Right cardiac atrium (tissue), 5 donors: ENCODE measurements around the gene FAM181B. TPM values are rescaled to one million over a fixed set of nuclear protein-coding genes. Genes with fewer than 3 reads are reported as not detected.

Experiments used
- ATAC-seq, 2 donors: fragments of 200-7000 bp; cut with Tn5 transposase; one replicate each; pipeline versions ENCODE4 v1.8.0 to v1.9.1; 2020; ENCODE audit warnings: moderate library complexity in 2 of 2, mild to moderate bottlenecking in 1 of 2
- DNase-seq, 3 donors: peaks; one replicate each; pipeline ENCODE4 v3.0.0-alpha.2; 2020
- H3K27ac ChIP-seq: one replicate; pipeline ENCODE4 v1.5.1; 2013; ENCODE audit warnings: mild to moderate bottlenecking, low read length, control low read depth, moderate library complexity
- H3K27me3 ChIP-seq: one replicate; pipeline ENCODE4 v1.6.1; 2013; ENCODE audit not compliant: control insufficient read depth, insufficient read depth
- H3K4me1 ChIP-seq: one replicate; pipeline ENCODE4 v1.6.1; 2013; ENCODE audit warnings: low read length; ENCODE audit not compliant: control insufficient read depth, insufficient read depth
- H3K4me3 ChIP-seq: one replicate; pipeline ENCODE4 v1.5.1; 2013; ENCODE audit warnings: low read length, control low read depth
- H3K9me3 ChIP-seq: one replicate; pipeline ENCODE4 v1.6.1; 2013; ENCODE audit warnings: low read length; ENCODE audit not compliant: control insufficient read depth
- whole genome bisulfite sequencing: extraction: QIAGEN DNeasy Blood & Tissue Kit; methylation state at CpG from one replicate; pipeline ENCODE4 v1.1.7; 2013; 5-methylcytosine and 5-hydroxymethylcytosine counted together
- intact Hi-C, 4 donors: fragments of 100-400 bp; cut with DNase I; formaldehyde crosslinking; loops; one replicate each; pipeline versions ENCODE4 v1.11.0 to v1.14.0; 2022 to 2023
- polyA plus RNA-seq: library from polyadenylated mRNA; stranded (reverse); fragments of 200-250 nt; gene quantifications from one replicate; pipeline ENCODE4 v1.2.3, GENCODE V29; 2013
- total RNA-seq, 4 donors: library from RNA; stranded (reverse); fragmentation: NEBNext Ultra II Directional; extraction: Animal tissue kit (Norgen Biotek cat#: 25700); gene quantifications; one replicate each; pipeline ENCODE4 v1.2.1, GENCODE V29; 2021
- donor health status: healthy with polysubstance abuse.
- donor health status: DM: no; HTN: yes; CAD: no.
- donor health status: DM: no; HTN: no; CAD: no.
- donor health status: DM: no; HTN: yes; CAD: no; lungs with severe emphysema.
- donor health status: DM: yes; HTN: yes; CAD: no.

Gene FAM181B
- total and polyA plus RNA-seq, 5 donors: 2.4 to 8.4 (median 4.2) TPM

DNA sequence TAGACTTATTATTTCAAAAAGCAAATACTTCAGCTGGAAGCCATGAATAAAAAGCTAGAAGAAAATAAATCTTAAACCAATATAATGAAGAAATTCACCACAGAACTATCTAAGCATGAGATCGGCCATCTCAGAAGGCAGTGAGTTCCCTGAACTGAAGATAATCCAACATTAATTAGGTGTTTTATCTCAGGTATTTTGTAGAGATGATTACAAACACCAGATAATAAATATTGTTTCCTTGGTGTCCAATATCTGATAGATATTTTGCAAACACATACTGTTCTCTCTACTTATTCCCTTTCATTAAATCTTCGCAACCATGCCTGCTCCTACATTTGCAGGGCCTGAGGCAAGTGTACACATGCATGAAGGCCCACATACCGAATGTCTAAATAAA lies 26.0 kb upstream of the FAM181B start:
- Histone ChIP-seq H3K27me3 (no peaks in the 10 kb centered on the region), H3K27ac (no peak overlapping the region), H3K9me3 (no peaks in the 10 kb centered on the region), H3K4me1 (no peaks in the 10 kb centered on the region), H3K4me3 (no peak overlapping the region)
- ATAC-seq (no peak), DNase-seq (no peak)
- 89% methylated on average over 3 of the region's 3 CpGs for WGBS
- intact Hi-C loops: no loop called here

DNA sequence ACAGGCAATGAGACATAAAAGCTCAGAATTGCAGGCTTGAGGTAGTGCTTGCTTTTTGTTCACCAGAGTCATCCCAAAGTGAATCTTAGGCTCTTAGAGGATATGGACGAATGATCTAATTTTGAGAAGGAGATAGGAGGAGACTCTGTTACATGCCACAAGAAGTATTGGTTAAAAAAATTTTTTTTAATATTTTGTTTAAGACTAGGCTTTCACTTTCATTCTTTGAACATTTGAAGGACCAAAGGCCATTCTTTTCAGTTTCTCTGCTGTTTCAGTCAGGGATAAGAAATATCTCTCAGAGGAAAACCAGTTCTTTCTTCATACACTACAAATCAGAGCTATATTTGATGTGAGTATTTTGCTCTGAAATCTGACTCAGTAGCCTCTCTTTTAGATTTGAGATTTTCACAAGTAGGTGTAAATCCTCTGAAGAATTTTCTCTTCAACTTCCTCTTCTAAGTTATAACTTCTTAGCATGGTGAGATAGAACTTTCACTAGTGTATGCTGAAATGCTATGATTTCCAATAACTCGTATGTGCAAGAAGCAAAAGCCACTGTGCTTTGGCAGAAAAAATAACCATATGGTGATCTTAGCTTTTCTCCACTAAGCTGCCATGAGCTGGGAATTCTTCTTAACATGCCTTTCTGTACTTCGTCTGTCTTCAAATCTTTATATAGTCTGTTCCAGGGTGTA lies 24.1 kb upstream of the FAM181B start:
- H3K4me1 ChIP-seq: no peaks in the 10 kb centered on the region
- no peak for DNase-seq
- ATAC-seq: no peak
- no peak overlapping the region for H3K27ac ChIP-seq
- 52% methylated on average over 3 of the region's 3 CpGs for WGBS
- H3K4me3 ChIP-seq: no peak overlapping the region
- intact Hi-C loops: no loop called here
- H3K9me3 ChIP-seq: no peaks in the 10 kb centered on the region
- H3K27me3 ChIP-seq: no peaks in the 10 kb centered on the region

GRCh38 chr11:82756765-82757639 lies 23.3 kb upstream of the FAM181B start:
- 58% methylated on average over 8 of the region's 8 CpGs for WGBS
- intact Hi-C loops: no loop called here
- ATAC-seq (no peak), DNase-seq (no peak)
- no peaks in the 10 kb centered on the region for H3K27me3 ChIP-seq
- H3K4me1 ChIP-seq: no peaks in the 10 kb centered on the region
- no peak overlapping the region for H3K4me3 ChIP-seq
- no peaks in the 10 kb centered on the region for H3K9me3 ChIP-seq
- H3K27ac ChIP-seq: no peak overlapping the region

DNA sequence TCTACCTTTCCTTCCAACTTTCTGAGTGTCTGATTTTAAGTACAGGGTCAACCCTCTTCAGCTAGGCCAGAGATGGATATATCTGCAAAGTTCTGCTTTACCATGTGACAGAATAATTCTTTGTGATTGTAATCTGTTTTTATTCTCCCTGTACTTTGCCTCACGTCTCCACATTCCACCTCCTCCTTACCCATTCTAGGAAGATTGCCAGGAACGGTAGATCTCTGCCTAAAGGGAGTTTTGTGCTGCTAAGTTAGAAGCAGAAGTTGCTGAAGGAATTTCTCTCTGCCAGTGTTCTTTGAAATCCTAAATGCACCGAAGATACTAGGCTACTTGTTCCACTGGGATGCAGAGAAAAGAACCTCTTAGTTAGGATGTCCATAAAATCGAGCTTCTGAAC lies 20.7 kb upstream of the FAM181B start:
- WGBS: 39% methylated on average over 4 of the region's 4 CpGs
- no peaks in the 10 kb centered on the region for H3K27me3 ChIP-seq
- no peak for ATAC-seq

GRCh38 chr11:82753921-82754320 lies 20.3 kb upstream of the FAM181B start:
- Histone ChIP-seq H3K4me1 (no peaks in the 10 kb centered on the region), H3K27me3 (no peaks in the 10 kb centered on the region), H3K27ac (no peak overlapping the region), H3K4me3 (no peak overlapping the region), H3K9me3 (no peaks in the 10 kb centered on the region)
- 67% methylated on average over 1 of the region's 1 CpG for WGBS
- no peak for DNase-seq
- no peak for ATAC-seq
- intact Hi-C loops: no loop called here

More for the DNA sequence above, 20.7 kb upstream of the FAM181B start:
- no peak overlapping the region for H3K4me3 ChIP-seq
- H3K27ac ChIP-seq: no peak overlapping the region
- no peak for DNase-seq
- H3K9me3 ChIP-seq: no peaks in the 10 kb centered on the region
- intact Hi-C loops: no loop called here
- no peaks in the 10 kb centered on the region for H3K4me1 ChIP-seq

DNA sequence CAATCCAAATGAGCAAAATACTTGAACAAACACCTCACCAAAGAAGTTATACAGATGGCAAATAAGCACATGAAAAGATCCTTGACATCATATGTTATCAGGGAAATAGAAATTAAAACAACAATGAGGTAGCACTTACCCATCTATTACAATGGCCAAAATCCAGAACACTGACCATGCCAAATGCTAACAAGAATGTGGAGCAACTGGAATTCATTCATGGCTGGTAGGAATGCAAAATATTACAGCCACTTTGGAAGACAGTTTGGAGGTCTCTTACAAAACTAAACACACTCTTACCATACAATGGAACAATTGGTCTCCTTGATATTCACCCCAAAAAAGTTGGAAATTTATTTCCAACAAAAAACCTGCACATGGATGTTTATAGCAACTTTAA lies 19.1 kb upstream of the FAM181B start:
- Histone ChIP-seq H3K27me3 (no peaks in the 10 kb centered on the region), H3K9me3 (no peaks in the 10 kb centered on the region), H3K4me3 (no peak overlapping the region), H3K4me1 (no peaks in the 10 kb centered on the region), H3K27ac (no peak overlapping the region)
- intact Hi-C loops: no loop called here
- DNase-seq (no peak), ATAC-seq (no peak)

- no peak for ATAC-seq
- WGBS: 44% methylated on average over 9 of the region's 9 CpGs
These were observed 17.0 kb upstream of the FAM181B start for GRCh38 chr11:82750643-82751139.

DNA sequence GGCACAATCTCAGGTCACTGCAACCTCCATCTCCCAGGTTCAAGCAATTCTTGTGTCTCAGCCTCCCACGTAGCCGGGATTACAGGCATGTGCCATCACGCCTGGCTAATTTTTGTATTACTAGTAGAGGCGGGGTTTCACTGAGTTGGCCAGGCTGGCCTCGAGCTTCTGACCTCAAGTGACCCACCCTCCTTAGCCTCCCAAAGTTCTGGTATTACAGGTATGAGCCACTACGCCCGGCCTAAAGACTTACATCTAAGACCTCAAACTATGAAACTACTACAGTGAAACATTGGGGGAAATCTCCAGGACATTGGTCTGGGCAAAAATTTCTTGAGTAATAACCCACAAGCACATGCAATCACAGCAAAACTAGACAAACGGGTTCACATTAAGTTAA lies 13.8 kb upstream of the FAM181B start:
- DNase-seq (no peak), ATAC-seq (no peak)
- Histone ChIP-seq H3K4me1 (no peaks in the 10 kb centered on the region), H3K9me3 (no peaks in the 10 kb centered on the region), H3K27ac (no peak overlapping the region), H3K4me3 (no peak overlapping the region), H3K27me3 (no peaks in the 10 kb centered on the region)
- 90% methylated on average over 8 of the region's 8 CpGs for WGBS
- intact Hi-C loops: no loop called here

More at GRCh38 chr11:82750643-82751139, 17.0 kb upstream of the FAM181B start:
- H3K9me3 ChIP-seq: no peaks in the 10 kb centered on the region
- no peaks in the 10 kb centered on the region for H3K27me3 ChIP-seq
- intact Hi-C loops: no loop called here
- no peak overlapping the region for H3K4me3 ChIP-seq
- H3K4me1 ChIP-seq: no peaks in the 10 kb centered on the region
- DNase-seq: no peak
- H3K27ac ChIP-seq: no peak overlapping the region

DNA sequence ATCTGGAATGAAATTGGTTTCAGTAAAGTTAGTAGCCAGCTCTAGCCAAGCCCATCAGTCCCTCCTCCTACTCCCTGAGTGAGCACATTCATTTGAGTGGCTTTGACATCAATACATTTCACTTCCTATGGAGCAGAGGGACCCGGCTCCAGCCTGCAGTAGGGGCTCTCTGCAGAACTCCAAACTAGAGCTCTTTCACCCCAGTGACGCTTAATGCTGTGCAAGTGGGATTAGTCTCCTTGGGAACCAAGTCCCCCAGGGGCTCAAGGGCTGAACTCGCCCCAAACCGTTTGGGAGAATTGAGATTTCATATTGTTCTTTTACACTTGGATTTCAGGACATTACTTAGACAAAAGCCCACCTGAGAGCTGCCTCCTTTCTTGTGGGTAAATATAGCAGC lies 4.4 kb upstream of the FAM181B start:
- Histone ChIP-seq H3K4me1 (no peaks in the 10 kb centered on the region), H3K9me3 (no peaks in the 10 kb centered on the region), H3K4me3 (no peak overlapping the region), H3K27me3 (no peaks in the 10 kb centered on the region), H3K27ac (no peak overlapping the region)
- DNase-seq (no peak), ATAC-seq (no peak)
- 51% methylated on average over 4 of the region's 4 CpGs for WGBS
- intact Hi-C loops: loop anchor here in 2 of 4 donors (10.0 kb wide), 2 partner anchors 77 to 127 kb away; no protein-coding TSS in a partner anchor

DNA sequence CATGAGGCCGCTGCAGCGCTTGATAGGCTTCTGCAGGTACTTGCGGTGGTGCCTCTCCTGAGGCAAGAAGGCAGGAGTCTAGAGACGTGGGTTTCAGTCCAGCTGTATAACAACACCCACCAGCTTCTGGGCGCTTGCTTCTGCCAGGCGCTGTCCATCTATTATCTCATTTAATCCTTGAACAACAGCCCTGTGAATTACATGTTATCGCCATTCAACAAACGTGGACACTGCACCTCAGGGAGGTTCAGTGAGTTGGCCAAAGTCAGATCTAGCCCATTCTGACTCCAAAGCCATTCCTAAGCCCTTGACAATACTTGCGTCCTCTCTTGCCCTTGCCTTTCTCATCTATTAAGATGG lies 436 bp upstream of the FAM181B start:
- H3K27ac ChIP-seq: no peak overlapping the region
- DNase-seq: no peak
- intact Hi-C loops: loop anchor here in 2 of 4 donors (10.0 kb wide), 2 partner anchors 81 to 131 kb away; no protein-coding TSS in a partner anchor
- WGBS: 46% methylated on average over 9 of the region's 9 CpGs
- H3K27me3 ChIP-seq: no peaks in the 10 kb centered on the region
- ATAC-seq: no peak
- H3K9me3 ChIP-seq: no peaks in the 10 kb centered on the region
- peak overlapping the region; percentile 52 for H3K4me3 ChIP-seq
- H3K4me1 ChIP-seq: no peaks in the 10 kb centered on the region
